Adrenal gland (tissue), 12 donors: ENCODE results near the gene ATOH8. TPM values are rescaled to one million over a fixed set of nuclear protein-coding genes. Genes with fewer than 3 reads are reported as not detected.

ENCODE experiments used
- DNase-seq, 7 donors: peaks; one replicate each; pipeline ENCODE4 v3.0.0-alpha.2; 2019 to 2020
- H3K27ac ChIP-seq, 5 donors: fragments of 200-600 bp; sonication (generic) in 4 of 5; 1 replicate in 3 of 5; 2 replicates in 2 of 5; pipeline versions ENCODE4 v1.5.1 to v1.8.0; 2016 to 2020; ENCODE audit warnings: mild to moderate bottlenecking in 1 of 5
- H3K27me3 ChIP-seq: fragments of 200-600 bp; 2 replicates; pipeline ENCODE4 v1.8.0; 2021
- H3K36me3 ChIP-seq, 2 donors: fragments of 200-600 bp; replicated peaks in 1 of 2; 1 replicate in 1 of 2; 2 replicates in 1 of 2; pipeline versions ENCODE4 v1.5.1 to v1.8.0; 2018 to 2022
- H3K4me1 ChIP-seq, 2 donors: fragments of 200-600 bp; replicated peaks in 1 of 2; 1 replicate in 1 of 2; 2 replicates in 1 of 2; pipeline versions ENCODE4 v1.5.1 to v1.8.0; 2018 to 2021
- H3K4me3 ChIP-seq, 4 donors: fragments of 200-600 bp; sonication (generic) in 3 of 4; one replicate each; pipeline ENCODE4 v1.5.1; 2016 to 2018
- H3K9me3 ChIP-seq, 3 donors: fragments of 200-600 bp; sonication (generic) in 1 of 3; replicated peaks in 1 of 3; 1 replicate in 2 of 3; 2 replicates in 1 of 3; pipeline versions ENCODE4 v1.5.1 to v1.8.0; 2016 to 2021
- POLR2A ChIP-seq, 2 donors: fragments of 450-650 bp; IDR thresholded peaks; one replicate each; pipeline ENCODE4 v1.6.1; 2017; ENCODE audit warnings: antibody characterized with exemption in 2 of 2, mild to moderate bottlenecking in 2 of 2, moderate library complexity in 1 of 2
- WGBS, 4 donors: extraction: QIAGEN DNeasy Blood & Tissue Kit in 2 of 4; methylation state at CpG; one replicate each; pipeline versions ENCODE4 v1.1.5 to v1.1.7; 2013 to 2017; 5-methylcytosine and 5-hydroxymethylcytosine counted together
- intact Hi-C, 2 donors: fragments of 100-400 bp; cut with DNase I; formaldehyde crosslinking; loops; one replicate each; pipeline versions ENCODE4 v1.14.1 to v1.15.0; 2022 to 2023
- polyA plus RNA-seq, 3 donors: library from polyadenylated mRNA; stranded (reverse); fragments of 200-250 nt in 2 of 3; fragments of 350-450 nt in 1 of 3; fragmentation: Illumina TruSeq in 1 of 3; extraction: RNeasy Lipid Tissue Mini Kit (QIAGEN cat#74804) in 1 of 3; gene quantifications; one replicate each; pipeline ENCODE4 v1.2.3, GENCODE V29; 2013 to 2014
- total RNA-seq, 9 donors: library from RNA; depleted of rRNA in 4 of 9; stranded (reverse); fragments of >200 nt in 4 of 9; fragments of 120-200 nt in 1 of 9; fragmentation: NEBNext Ultra II Directional in 1 of 9; extraction: Animal tissue kit (Norgen Biotek cat#: 25700) in 1 of 9; gene quantifications; one replicate each; pipeline versions ENCODE4 v1.1.0 to v1.2.4, GENCODE V29; 2013 to 2023
- TF ChIP-seq, protein P1 (sequence below), 6 experiments: fragments of 450-650 bp in 4 of 6; fragments of 200-600 bp in 2 of 6; sonication (generic) in 1 of 6; IDR thresholded peaks; 1 replicate in 5 of 6; 2 replicates in 1 of 6; pipeline versions ENCODE4 v1.5.1 to v1.8.0; 2016 to 2021; ENCODE audit warnings: antibody characterized with exemption in 6 of 6, mild to moderate bottlenecking in 2 of 6, moderate library complexity in 1 of 6
- donor health status: healthy with polysubstance abuse.
- donor health status: Bipolar disorder and iron deficiency.
- donor health status: DM: yes; HTN: yes; CAD: no.
- donor health status: DM: no; HTN: no; CAD: no.
- donor health status: DM: no; HTN: no; CAD: no.
- donor health status: DM: yes; HTN: yes; CAD: no.

ATOH8 gene
- total and polyA plus RNA-seq, 12 donors = 0.88 to 44.0 (median 6.0) TPM

GRCh38 chr2:85804583-85804982 is 50.8 kb downstream of the ATOH8 start:
- Histone ChIP-seq H3K9me3 (no peaks in the 10 kb centered on the region), H3K4me1 (no peaks in the 10 kb centered on the region), H3K4me3 (no peak overlapping the region), H3K27me3 (no peaks in the 10 kb centered on the region), H3K36me3 (no peaks in the 10 kb centered on the region), H3K27ac (no peak overlapping the region)
- no peak for TF ChIP-seq POLR2A (IDR thresholded peaks at IDR 0.05)
- TF ChIP-seq, protein P1, sequence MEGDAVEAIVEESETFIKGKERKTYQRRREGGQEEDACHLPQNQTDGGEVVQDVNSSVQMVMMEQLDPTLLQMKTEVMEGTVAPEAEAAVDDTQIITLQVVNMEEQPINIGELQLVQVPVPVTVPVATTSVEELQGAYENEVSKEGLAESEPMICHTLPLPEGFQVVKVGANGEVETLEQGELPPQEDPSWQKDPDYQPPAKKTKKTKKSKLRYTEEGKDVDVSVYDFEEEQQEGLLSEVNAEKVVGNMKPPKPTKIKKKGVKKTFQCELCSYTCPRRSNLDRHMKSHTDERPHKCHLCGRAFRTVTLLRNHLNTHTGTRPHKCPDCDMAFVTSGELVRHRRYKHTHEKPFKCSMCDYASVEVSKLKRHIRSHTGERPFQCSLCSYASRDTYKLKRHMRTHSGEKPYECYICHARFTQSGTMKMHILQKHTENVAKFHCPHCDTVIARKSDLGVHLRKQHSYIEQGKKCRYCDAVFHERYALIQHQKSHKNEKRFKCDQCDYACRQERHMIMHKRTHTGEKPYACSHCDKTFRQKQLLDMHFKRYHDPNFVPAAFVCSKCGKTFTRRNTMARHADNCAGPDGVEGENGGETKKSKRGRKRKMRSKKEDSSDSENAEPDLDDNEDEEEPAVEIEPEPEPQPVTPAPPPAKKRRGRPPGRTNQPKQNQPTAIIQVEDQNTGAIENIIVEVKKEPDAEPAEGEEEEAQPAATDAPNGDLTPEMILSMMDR (IDR thresholded peaks at IDR 0.05) = peak; percentile 43 to 62 (median 53)
- intact Hi-C loops = no loop called here
- peak in 2 of 7 donors; percentile 29 to 37 for DNase-seq
- WGBS, 4 donors = 0% methylated on average over 1 of the region's 1 CpG

GRCh38 chr2:85806358-85807118 is 52.7 kb downstream of the ATOH8 start:
- intact Hi-C loops = no loop called here
- Histone ChIP-seq H3K27ac (no peak overlapping the region), H3K4me3 (no peak overlapping the region), H3K36me3 (no peaks in the 10 kb centered on the region), H3K9me3 (no peaks in the 10 kb centered on the region), H3K27me3 (no peaks in the 10 kb centered on the region), H3K4me1 (no peaks in the 10 kb centered on the region)
- DNase-seq = peak in 1 of 7 donors; percentile 17
- TF ChIP-seq POLR2A (IDR thresholded peaks at IDR 0.05) = no peak
- TF ChIP-seq, protein P1 (IDR thresholded peaks at IDR 0.05) = no peak
- 67 to 74% (median 73%) methylated on average over 4 of the region's 4 CpGs for WGBS, 4 donors

GRCh38 chr2:85807756-85808155 is 54.0 kb downstream of the ATOH8 start:
- peak in 1 of 7 donors; percentile 42 for DNase-seq
- Histone ChIP-seq H3K4me3 (no peak overlapping the region), H3K4me1 (no peaks in the 10 kb centered on the region), H3K9me3 (no peaks in the 10 kb centered on the region), H3K27ac (no peak overlapping the region), H3K27me3 (no peaks in the 10 kb centered on the region), H3K36me3 (no peaks in the 10 kb centered on the region)
- TF ChIP-seq, protein P1 (IDR thresholded peaks at IDR 0.05) = no peak
- TF ChIP-seq POLR2A (IDR thresholded peaks at IDR 0.05) = no peak
- intact Hi-C loops = no loop called here
- 71 to 93% (median 84%) methylated on average over 1 to 3 of the region's 3 CpGs for WGBS, 4 donors

DNA sequence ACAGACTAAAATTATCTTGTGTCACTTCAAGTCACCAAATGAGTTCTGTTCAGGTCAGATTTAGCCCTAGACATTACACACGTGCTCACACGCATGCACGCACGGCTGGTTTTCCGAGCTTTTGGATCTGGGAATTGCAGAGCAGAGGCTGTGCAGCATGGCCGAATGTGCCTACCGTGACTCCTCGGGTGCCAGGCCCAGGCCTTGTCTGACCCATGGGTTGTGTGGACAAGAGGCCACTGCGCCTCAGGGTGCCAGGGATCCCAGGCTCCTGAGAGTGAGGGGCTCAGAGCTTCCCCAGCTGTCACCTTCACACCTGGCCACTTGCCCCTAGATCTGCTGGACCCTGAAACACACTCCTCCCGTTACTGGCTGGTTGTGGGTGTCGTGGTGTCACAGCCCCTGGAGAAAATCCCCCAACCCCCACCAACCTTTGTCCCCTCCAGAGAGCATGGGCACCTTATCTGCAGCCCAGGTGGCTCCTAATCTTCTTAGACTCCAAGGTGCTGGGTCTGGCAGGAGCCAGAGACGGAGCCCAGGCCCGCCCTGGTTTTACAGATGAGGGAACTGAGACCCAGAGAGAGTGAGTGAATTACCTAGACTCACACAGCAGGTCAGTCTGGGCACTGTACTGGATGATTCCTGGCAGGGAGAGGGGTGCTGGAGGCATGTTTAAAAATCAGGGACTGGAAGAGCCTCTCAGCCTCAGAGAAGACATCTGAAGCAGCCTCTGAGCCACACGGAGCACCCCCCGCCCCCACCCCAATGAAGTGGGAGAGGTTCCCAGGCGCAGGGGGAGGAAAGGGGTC is 56.8 kb downstream of the ATOH8 start:
- Histone ChIP-seq H3K4me3 (no peak overlapping the region), H3K27me3 (no peaks in the 10 kb centered on the region), H3K27ac (no peak overlapping the region), H3K9me3 (no peaks in the 10 kb centered on the region), H3K36me3 (no peaks in the 10 kb centered on the region), H3K4me1 (no peaks in the 10 kb centered on the region)
- DNase-seq = peak in 1 of 7 donors; percentile 18
- TF ChIP-seq POLR2A (IDR thresholded peaks at IDR 0.05) = no peak
- TF ChIP-seq, protein P1 (IDR thresholded peaks at IDR 0.05) = no peak
- intact Hi-C loops = loop anchor here (5.0 to 10.0 kb wide), 4 partner anchors 58 to 176 kb away; partner anchors contain the start of gene ATOH8 (in 1 of the 2)
- 82 to 90% (median 84%) methylated on average over 16 of the region's 16 CpGs for WGBS, 4 donors
